Smooth muscle cell (in vitro differentiated cells): ENCODE results near the gene ANKRD6. TPM values are rescaled to one million over a fixed set of nuclear protein-coding genes. Genes with fewer than 3 reads are reported as not detected.

Source experiments
- DNase-seq: peaks from one replicate; lab custom pipeline; 2025; ENCODE audit not compliant: unreplicated experiment; lab: John Stamatoyannopoulos, UW
- H2AFZ ChIP-seq: fragments of 200-600 bp; sonication (generic); 2 replicates; pipeline ENCODE4 v1.6.0; 2016; ENCODE audit warnings: antibody characterized with exemption, low read depth, mild to moderate bottlenecking
- H3F3A ChIP-seq: fragments of 200-600 bp; sonication (generic); 2 replicates; pipeline ENCODE4 v1.6.0; 2017; ENCODE audit warnings: antibody characterized with exemption, low read depth
- H3K27ac ChIP-seq: fragments of 200-600 bp; sonication (generic); 2 replicates; pipeline ENCODE4 v1.5.1; 2016; ENCODE audit warnings: low read depth, mild to moderate bottlenecking
- H3K27me3 ChIP-seq: fragments of 200-600 bp; sonication (generic); 2 replicates; pipeline ENCODE4 v1.6.1; 2016; ENCODE audit warnings: low read depth, mild to moderate bottlenecking
- H3K36me3 ChIP-seq: fragments of 200-600 bp; sonication (generic); 2 replicates; pipeline ENCODE4 v1.5.1; 2016; ENCODE audit warnings: low read depth
- H3K4me1 ChIP-seq: fragments of 200-600 bp; sonication (generic); 2 replicates; pipeline ENCODE4 v1.5.1; 2016; ENCODE audit warnings: low read depth
- H3K4me2 ChIP-seq: fragments of 200-600 bp; sonication (generic); 2 replicates; pipeline ENCODE4 v1.6.0; 2016; ENCODE audit warnings: mild to moderate bottlenecking
- H3K4me3 ChIP-seq: fragments of 200-600 bp; sonication (generic); 2 replicates; pipeline ENCODE4 v1.5.1; 2016; ENCODE audit warnings: mild to moderate bottlenecking
- H3K79me2 ChIP-seq: fragments of 200-600 bp; sonication (generic); 2 replicates; pipeline ENCODE4 v1.6.0; 2016; ENCODE audit warnings: low read depth, mild to moderate bottlenecking
- H3K9ac ChIP-seq: fragments of 200-600 bp; sonication (generic); 2 replicates; pipeline ENCODE4 v1.6.0; 2016; ENCODE audit warnings: low read depth
- H3K9me3 ChIP-seq: fragments of 200-600 bp; sonication (generic); replicated peaks from 2 replicates; pipeline ENCODE4 v1.5.1; 2016; ENCODE audit warnings: low read depth
- H4K20me1 ChIP-seq: fragments of 200-600 bp; sonication (generic); 2 replicates; pipeline ENCODE4 v1.6.0; 2016; ENCODE audit warnings: low read depth
- WGBS: methylation state at CpG from one replicate; pipeline ENCODE4 v1.1.7; 2016; ENCODE audit warnings: low lambda C conversion rate; 5-methylcytosine and 5-hydroxymethylcytosine counted together
- polyA plus RNA-seq: library from polyadenylated mRNA; unstranded; fragments of >200 nt; fragmentation: Nextera tagmentation; extraction: Ambion mirVana; gene quantifications from 2 replicates; pipeline ENCODE4 v1.2.1, GENCODE V29; 2016
- total RNA-seq: library from RNA; depleted of rRNA; stranded (reverse); fragments of >200 nt; gene quantifications from 2 replicates; pipeline ENCODE4 v1.2.3, GENCODE V29; 2014
- TF ChIP-seq, protein P1 (sequence below): fragments of 200-600 bp; sonication (generic); IDR thresholded peaks from 2 replicates; pipeline ENCODE4 v1.5.1; 2017; ENCODE audit warnings: borderline replicate concordance, mild to moderate bottlenecking, antibody characterized with exemption; ENCODE audit not compliant: insufficient read depth, poor library complexity, severe bottlenecking

The ANKRD6 gene
- total and polyA plus RNA-seq, 2 experiments from 2014 or later = 5.2 to 10.7 TPM

DNA sequence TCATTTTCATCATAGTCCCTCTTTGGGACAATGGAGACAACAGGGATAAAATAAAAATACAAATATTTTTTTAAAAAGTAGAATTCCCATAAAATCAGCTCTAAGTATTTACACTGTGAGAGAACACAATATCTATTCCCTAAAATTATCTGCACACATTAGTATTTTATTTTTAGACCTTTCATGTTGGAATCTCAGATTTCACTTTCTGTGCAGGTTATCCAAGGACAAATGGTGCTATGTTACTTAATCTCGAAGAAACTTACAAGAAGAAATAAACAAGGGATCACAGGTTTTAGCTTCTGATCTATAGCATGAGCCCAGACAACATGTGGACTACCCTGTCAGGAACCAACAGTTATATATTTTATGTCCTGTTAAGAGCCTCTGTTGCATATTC, 228.6 kb downstream of the ANKRD6 start:
- H3F3A ChIP-seq = no peaks in the 10 kb centered on the region
- WGBS = 96% methylated on average over 1 of the region's 1 CpG
- no peak overlapping the region for H3K27ac ChIP-seq
- no peaks in the 10 kb centered on the region for H3K27me3 ChIP-seq
- no peaks in the 10 kb centered on the region for H3K9me3 ChIP-seq
- H3K4me1 ChIP-seq = no peaks in the 10 kb centered on the region
- H3K79me2 ChIP-seq = no peaks in the 10 kb centered on the region
- H3K9ac ChIP-seq = no peak overlapping the region
- no peak overlapping the region for H3K4me2 ChIP-seq
- TF ChIP-seq, protein P1, sequence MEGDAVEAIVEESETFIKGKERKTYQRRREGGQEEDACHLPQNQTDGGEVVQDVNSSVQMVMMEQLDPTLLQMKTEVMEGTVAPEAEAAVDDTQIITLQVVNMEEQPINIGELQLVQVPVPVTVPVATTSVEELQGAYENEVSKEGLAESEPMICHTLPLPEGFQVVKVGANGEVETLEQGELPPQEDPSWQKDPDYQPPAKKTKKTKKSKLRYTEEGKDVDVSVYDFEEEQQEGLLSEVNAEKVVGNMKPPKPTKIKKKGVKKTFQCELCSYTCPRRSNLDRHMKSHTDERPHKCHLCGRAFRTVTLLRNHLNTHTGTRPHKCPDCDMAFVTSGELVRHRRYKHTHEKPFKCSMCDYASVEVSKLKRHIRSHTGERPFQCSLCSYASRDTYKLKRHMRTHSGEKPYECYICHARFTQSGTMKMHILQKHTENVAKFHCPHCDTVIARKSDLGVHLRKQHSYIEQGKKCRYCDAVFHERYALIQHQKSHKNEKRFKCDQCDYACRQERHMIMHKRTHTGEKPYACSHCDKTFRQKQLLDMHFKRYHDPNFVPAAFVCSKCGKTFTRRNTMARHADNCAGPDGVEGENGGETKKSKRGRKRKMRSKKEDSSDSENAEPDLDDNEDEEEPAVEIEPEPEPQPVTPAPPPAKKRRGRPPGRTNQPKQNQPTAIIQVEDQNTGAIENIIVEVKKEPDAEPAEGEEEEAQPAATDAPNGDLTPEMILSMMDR = no peak
- no peak for DNase-seq
- no peaks in the 10 kb centered on the region for H4K20me1 ChIP-seq
- peaks cover 19% of the 10 kb centered on the region for H3K36me3 ChIP-seq
- no peak overlapping the region for H3K4me3 ChIP-seq
- H2AFZ ChIP-seq = no peak overlapping the region

DNA sequence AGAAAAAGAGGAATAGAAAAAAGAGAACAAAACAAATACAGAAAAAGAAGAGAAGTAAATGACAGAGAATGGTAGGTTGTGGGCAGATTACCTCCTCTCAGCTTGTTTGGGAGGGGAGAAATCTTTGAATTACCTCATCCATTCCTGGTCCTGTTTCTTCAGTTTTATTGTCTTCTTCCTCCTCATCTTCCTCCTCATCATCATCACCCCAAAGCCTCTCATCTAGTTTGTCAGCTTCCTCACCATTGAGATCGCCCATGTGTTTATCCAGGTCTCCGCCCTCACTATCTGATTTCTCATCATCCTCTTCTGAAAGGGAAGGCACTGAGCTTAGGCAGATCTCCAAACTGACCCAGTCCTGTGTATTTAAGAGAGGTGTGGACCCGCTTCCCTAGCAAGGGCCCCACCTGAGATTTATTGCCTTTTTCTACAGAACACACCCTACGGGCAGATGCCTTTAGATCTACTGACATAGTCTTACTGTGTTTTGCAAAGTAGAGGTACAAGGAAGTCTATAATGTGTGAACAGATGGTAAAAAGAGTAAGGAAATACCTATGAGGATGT, 229.8 kb downstream of the ANKRD6 start:
- Histone ChIP-seq H3K4me2 (no peak overlapping the region), H3K27ac (no peak overlapping the region), H3K9ac (no peak overlapping the region), H2AFZ (no peak overlapping the region), H4K20me1 (no peaks in the 10 kb centered on the region), H3K4me1 (no peaks in the 10 kb centered on the region), H3K4me3 (no peak overlapping the region), H3K79me2 (no peaks in the 10 kb centered on the region), H3K9me3 (no peaks in the 10 kb centered on the region), H3K36me3 (peaks cover 24% of the 10 kb centered on the region), H3K27me3 (no peaks in the 10 kb centered on the region), H3F3A (no peaks in the 10 kb centered on the region)
- TF ChIP-seq, protein P1 = no peak
- WGBS = 97% methylated on average over 4 of the region's 4 CpGs
- DNase-seq = no peak

DNA sequence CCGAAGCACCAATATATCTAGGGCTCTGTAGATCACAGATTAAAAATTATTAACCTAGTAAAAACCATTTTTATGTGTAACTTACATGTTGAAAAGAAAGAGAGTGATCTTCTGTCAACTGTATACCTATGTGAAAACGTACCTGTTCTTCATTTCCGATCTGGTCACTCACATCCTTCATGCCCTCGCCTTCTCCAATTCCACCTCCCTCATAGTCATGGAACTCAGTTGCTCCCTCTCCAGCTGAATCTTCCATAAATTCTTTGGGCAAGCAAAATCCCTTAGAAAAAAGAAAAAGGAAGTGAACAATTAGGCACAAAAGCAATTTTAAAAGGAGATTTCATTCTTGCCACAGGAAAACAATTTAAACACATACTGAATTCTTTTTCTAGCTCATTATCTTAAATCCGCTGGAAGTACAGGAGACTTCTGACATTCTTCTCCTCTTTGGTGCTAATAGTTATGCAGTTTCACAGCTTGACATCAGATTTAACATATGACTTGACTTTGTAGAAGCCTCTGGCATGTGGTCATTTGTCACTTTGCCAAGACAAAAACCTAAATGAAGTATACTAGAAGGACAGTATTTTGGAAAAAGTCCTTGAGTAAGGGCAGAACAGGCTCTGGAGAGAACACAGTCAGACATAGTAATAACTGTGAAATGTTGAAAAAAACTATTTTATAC, 235.1 kb downstream of the ANKRD6 start:
- no peak overlapping the region for H2AFZ ChIP-seq
- H3K9ac ChIP-seq = no peak overlapping the region
- H3K27ac ChIP-seq = no peak overlapping the region
- TF ChIP-seq, protein P1 = no peak
- H3K4me2 ChIP-seq = no peak overlapping the region
- no peaks in the 10 kb centered on the region for H4K20me1 ChIP-seq
- no peaks in the 10 kb centered on the region for H3F3A ChIP-seq
- H3K9me3 ChIP-seq = no peaks in the 10 kb centered on the region
- no peaks in the 10 kb centered on the region for H3K4me1 ChIP-seq
- no peak for DNase-seq
- H3K4me3 ChIP-seq = no peak overlapping the region
- WGBS = 80% methylated on average over 5 of the region's 5 CpGs
- peaks cover 17% of the 10 kb centered on the region for H3K36me3 ChIP-seq
- no peaks in the 10 kb centered on the region for H3K79me2 ChIP-seq
- no peaks in the 10 kb centered on the region for H3K27me3 ChIP-seq

DNA sequence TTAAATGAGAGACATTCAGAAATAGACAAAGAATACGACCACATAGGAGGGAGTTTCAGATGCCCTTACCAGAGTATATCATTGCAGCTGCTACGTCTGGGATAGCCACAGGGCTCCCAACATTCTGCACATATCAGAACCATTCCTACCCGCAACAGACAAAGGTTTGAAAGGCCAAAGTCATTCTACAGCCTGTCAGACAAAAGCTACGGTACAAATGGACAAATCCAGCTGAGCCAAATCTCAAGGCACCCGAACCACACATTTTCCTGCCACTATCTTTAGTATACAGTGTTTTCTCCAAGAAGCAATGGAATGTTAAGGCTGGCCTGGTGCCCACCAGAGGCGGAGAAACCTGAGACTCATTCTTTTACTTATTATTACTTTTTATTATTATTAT, 236.1 kb downstream of the ANKRD6 start:
- Histone ChIP-seq H3K36me3 (peaks cover 16% of the 10 kb centered on the region), H4K20me1 (no peaks in the 10 kb centered on the region), H3K27me3 (no peaks in the 10 kb centered on the region), H3K4me2 (no peak overlapping the region), H2AFZ (no peak overlapping the region), H3K9ac (no peak overlapping the region), H3K27ac (no peak overlapping the region), H3K79me2 (no peaks in the 10 kb centered on the region), H3K9me3 (no peaks in the 10 kb centered on the region), H3F3A (no peaks in the 10 kb centered on the region), H3K4me3 (no peak overlapping the region), H3K4me1 (no peaks in the 10 kb centered on the region)
- DNase-seq = no peak
- WGBS = 69% methylated on average over 6 of the region's 6 CpGs
- TF ChIP-seq, protein P1 = no peak
